HUES64 (cell line): ENCODE measurements around the gene SECISBP2.

ENCODE experiments used
- H3K27ac ChIP-seq: 2 replicates; pipeline ENCODE4 v1.7.0; 2013; ENCODE audit warnings: low read depth, low read length, inconsistent platforms
- H3K27me3 ChIP-seq: 2 replicates; pipeline ENCODE4 v1.6.1; 2013; ENCODE audit warnings: mild to moderate bottlenecking, low read length; ENCODE audit not compliant: insufficient read depth
- H3K36me3 ChIP-seq: 2 replicates; pipeline ENCODE4 v1.6.1; 2013; ENCODE audit warnings: mild to moderate bottlenecking, low read length; ENCODE audit not compliant: insufficient read depth
- H3K4me1 ChIP-seq: 2 replicates; pipeline ENCODE4 v1.6.1; 2013; ENCODE audit warnings: mild to moderate bottlenecking, low read length, moderate library complexity; ENCODE audit not compliant: insufficient read depth
- H3K4me3 ChIP-seq: 2 replicates; pipeline ENCODE4 v1.5.1; 2013; ENCODE audit warnings: mild to moderate bottlenecking, low read length, moderate library complexity
- H3K9ac ChIP-seq: 2 replicates; pipeline ENCODE4 v1.6.1; 2013; ENCODE audit warnings: mild to moderate bottlenecking, low read depth, low read length
- H3K9me3 ChIP-seq: 2 replicates; pipeline ENCODE4 v1.6.1; 2013; ENCODE audit warnings: low read depth, low read length; ENCODE audit not compliant: insufficient read depth
- WGBS: fragments of 150-250, 120-280 bp; methylation state at CpG from one replicate; pipeline ENCODE4 v1.1.7; 2013; ENCODE audit warnings: missing lambda C conversion rate; 5-methylcytosine and 5-hydroxymethylcytosine counted together

SECISBP2 gene

GRCh38 chr9:89309608-89310474, 8.5 kb upstream of the SECISBP2 start:
- Histone ChIP-seq H3K27ac (peak overlapping the region; percentile 99), H3K9ac (peak overlapping the region; percentile 97), H3K4me1 (peaks cover 19% of the 10 kb centered on the region), H3K36me3 (peaks cover 32% of the 10 kb centered on the region), H3K27me3 (no peaks in the 10 kb centered on the region), H3K4me3 (peak overlapping the region; percentile 99), H3K9me3 (no peaks in the 10 kb centered on the region)
- WGBS = 21% methylated on average over 22 of the region's 23 CpGs

- Histone ChIP-seq H3K27ac (peak within 1 kb of the TSS; percentile 99), H3K4me1 (peaks cover 19% of the 10 kb centered on the region), H3K9ac (peak within 1 kb of the TSS; percentile 97), H3K9me3 (no peaks in the 10 kb centered on the region), H3K4me3 (peak within 1 kb of the TSS; percentile 99), H3K36me3 (peaks cover 40% of the 10 kb centered on the region), H3K27me3 (no peaks in the 10 kb centered on the region)
- WGBS = under 1% methylated on average over 86 of the region's 86 CpGs
Measured at GRCh38 chr9:89310475-89311345, 7.6 kb upstream of the SECISBP2 start, which contains the start of gene CKS2. Gene CKS2 (plus strand): TSS chr9:89311195. CDS start chr9:89311293, 98 bp downstream.

- no peaks in the 10 kb centered on the region for H3K27me3 ChIP-seq
- H3K4me1 ChIP-seq = peaks cover 19% of the 10 kb centered on the region
- under 1% methylated on average over 54 of the region's 54 CpGs for WGBS
- peak overlapping the region; percentile 99 for H3K4me3 ChIP-seq
- peak overlapping the region; percentile 98 for H3K27ac ChIP-seq
- peak overlapping the region; percentile 96 for H3K9ac ChIP-seq
- peaks cover 45% of the 10 kb centered on the region for H3K36me3 ChIP-seq
- H3K9me3 ChIP-seq = no peaks in the 10 kb centered on the region
Measured at GRCh38 chr9:89311346-89312221, 6.7 kb upstream of the SECISBP2 start.

- Histone ChIP-seq H3K36me3 (peaks cover 48% of the 10 kb centered on the region), H3K27me3 (no peaks in the 10 kb centered on the region), H3K4me3 (peak overlapping the region; percentile 99), H3K4me1 (peaks cover 19% of the 10 kb centered on the region), H3K27ac (peak overlapping the region; percentile 41; the same call in 1 of the 2 replicates), H3K9me3 (no peaks in the 10 kb centered on the region), H3K9ac (peak overlapping the region; percentile 96)
- 0% methylated on average over 6 of the region's 8 CpGs for WGBS
Measured at GRCh38 chr9:89312222-89312571, 6.1 kb upstream of the SECISBP2 start.

GRCh38 chr9:89313842-89314241, 4.5 kb upstream of the SECISBP2 start:
- peak overlapping the region; percentile 96; the same call in 1 of the 2 replicates for H3K9ac ChIP-seq
- peak overlapping the region; percentile 99 for H3K4me3 ChIP-seq
- H3K27ac ChIP-seq = peak overlapping the region; percentile 47; the same call in 1 of the 2 replicates
- H3K9me3 ChIP-seq = no peaks in the 10 kb centered on the region
- peaks cover 54% of the 10 kb centered on the region for H3K36me3 ChIP-seq
- WGBS = 83% methylated on average over 1 of the region's 1 CpG
- H3K27me3 ChIP-seq = no peaks in the 10 kb centered on the region
- H3K4me1 ChIP-seq = peaks cover 22% of the 10 kb centered on the region

GRCh38 chr9:89314955-89315354, 3.3 kb upstream of the SECISBP2 start:
- H3K27ac ChIP-seq = peak overlapping the region; percentile 7; the same call in 1 of the 2 replicates

GRCh38 chr9:89315482-89315881, 2.8 kb upstream of the SECISBP2 start:
- Histone ChIP-seq H3K27ac (peak overlapping the region; percentile 6; the same call in 1 of the 2 replicates), H3K27me3 (no peaks in the 10 kb centered on the region), H3K4me1 (peaks cover 23% of the 10 kb centered on the region), H3K9ac (no peak overlapping the region), H3K36me3 (peaks cover 63% of the 10 kb centered on the region), H3K9me3 (no peaks in the 10 kb centered on the region), H3K4me3 (peak overlapping the region; percentile 99; the same call in 1 of the 2 replicates)

More at GRCh38 chr9:89314955-89315354, 3.3 kb upstream of the SECISBP2 start:
- Histone ChIP-seq H3K36me3 (peaks cover 58% of the 10 kb centered on the region), H3K4me3 (peak overlapping the region; percentile 99), H3K9me3 (no peaks in the 10 kb centered on the region), H3K27me3 (no peaks in the 10 kb centered on the region), H3K9ac (peak overlapping the region; percentile 23; the same call in 1 of the 2 replicates), H3K4me1 (peaks cover 23% of the 10 kb centered on the region)
- 92% methylated on average over 1 of the region's 1 CpG for WGBS

GRCh38 chr9:89317282-89317681, 1.0 kb upstream of the SECISBP2 start:
- WGBS = 89% methylated on average over 4 of the region's 4 CpGs
- H3K27ac ChIP-seq = peak overlapping the region; percentile 100
- H3K4me1 ChIP-seq = peaks cover 23% of the 10 kb centered on the region
- H3K36me3 ChIP-seq = peaks cover 73% of the 10 kb centered on the region
- H3K9me3 ChIP-seq = no peaks in the 10 kb centered on the region
- peak overlapping the region; percentile 78; the same call in 1 of the 2 replicates for H3K4me3 ChIP-seq
- H3K9ac ChIP-seq = peak overlapping the region; percentile 99; the same call in 1 of the 2 replicates
- H3K27me3 ChIP-seq = no peaks in the 10 kb centered on the region

GRCh38 chr9:89319015-89319905, 960 bp downstream of the SECISBP2 start:
- H3K9me3 ChIP-seq = no peaks in the 10 kb centered on the region
- peak overlapping the region; percentile 78 for H3K4me3 ChIP-seq
- peak overlapping the region; percentile 100 for H3K27ac ChIP-seq
- peaks cover 11% of the 10 kb centered on the region for H3K4me1 ChIP-seq
- peaks cover 56% of the 10 kb centered on the region for H3K36me3 ChIP-seq
- peak overlapping the region; percentile 99 for H3K9ac ChIP-seq
- no peaks in the 10 kb centered on the region for H3K27me3 ChIP-seq
- WGBS = 28% methylated on average over 12 of the region's 13 CpGs
